DND-41 (cell line): ENCODE results near the gene ZNF277.

Experiments
- ATAC-seq: fragments of 200-7000 bp; cut with Tn5 transposase; 3 replicates; pipeline ENCODE4 v1.9.1; 2021; ENCODE audit warnings: low read depth; ENCODE audit not compliant: insufficient read depth
- DNase-seq: peaks from one replicate; pipeline ENCODE4 v3.0.0-alpha.2; 2020
- H2AFZ ChIP-seq: 2 replicates; pipeline ENCODE4 v1.6.0; 2012; ENCODE audit warnings: low read depth, low read length
- H3K27ac ChIP-seq: 2 replicates; pipeline ENCODE4 v1.5.1; 2012; ENCODE audit warnings: low read length, inconsistent platforms
- H3K27me3 ChIP-seq: fragments of 200-600 bp; sonication (generic); 2 replicates; pipeline ENCODE4 v1.6.0; 2012; ENCODE audit warnings: low read length, mild to moderate bottlenecking, inconsistent platforms; ENCODE audit not compliant: insufficient read depth, poor library complexity
- H3K36me3 ChIP-seq: 2 replicates; pipeline ENCODE4 v1.5.1; 2012; ENCODE audit warnings: low read length, inconsistent platforms; ENCODE audit not compliant: insufficient read depth
- H3K4me1 ChIP-seq: 2 replicates; pipeline ENCODE4 v1.5.1; 2012; ENCODE audit warnings: mild to moderate bottlenecking, low read length; ENCODE audit not compliant: insufficient read depth
- H3K4me2 ChIP-seq: 2 replicates; pipeline ENCODE4 v1.6.0; 2012; ENCODE audit warnings: mild to moderate bottlenecking, moderate library complexity, low read length, inconsistent platforms; ENCODE audit not compliant: insufficient read depth
- H3K4me3 ChIP-seq, 2 experiments: fragments of 200-600 bp in 1 of 2; shearing (Covaris generic) in 1 of 2; 2 replicates each; pipeline ENCODE4 v1.5.1; 2012 to 2016; ENCODE audit warnings: inconsistent platforms in 2 of 2, low read length in 2 of 2, mild to moderate bottlenecking in 2 of 2, low read depth in 1 of 2, moderate library complexity in 1 of 2
- H3K79me2 ChIP-seq: 2 replicates; pipeline ENCODE4 v1.6.0; 2012; ENCODE audit warnings: low read length, inconsistent platforms; ENCODE audit not compliant: insufficient read depth
- H3K9ac ChIP-seq: 2 replicates; pipeline ENCODE4 v1.6.0; 2012; ENCODE audit warnings: low read depth, mild to moderate bottlenecking, inconsistent platforms, low read length, moderate library complexity
- H3K9me3 ChIP-seq: 2 replicates; pipeline ENCODE4 v1.5.1; 2012; ENCODE audit warnings: low read length, moderate library complexity, mild to moderate bottlenecking, inconsistent platforms; ENCODE audit not compliant: insufficient read depth, severe bottlenecking
- H4K20me1 ChIP-seq: 2 replicates; pipeline ENCODE4 v1.6.0; 2012; ENCODE audit warnings: low read length; ENCODE audit not compliant: insufficient read depth
- CTCF ChIP-seq: IDR thresholded peaks from 2 replicates; pipeline ENCODE4 v1.5.1; 2012; ENCODE audit warnings: borderline replicate concordance, low read length, moderate library complexity, mild to moderate bottlenecking; ENCODE audit not compliant: poor library complexity, severe bottlenecking; ENCODE audit errors: extremely low read depth
- EZH2 ChIP-seq: IDR thresholded peaks from 3 replicates; pipeline ENCODE4 v1.6.1; 2012; ENCODE audit warnings: borderline replicate concordance, low read depth, mild to moderate bottlenecking, moderate library complexity, low read length, inconsistent platforms; ENCODE audit not compliant: severe bottlenecking

ZNF277 gene

GRCh38 chr7:112347088-112347487 is 140.6 kb downstream of the ZNF277 start:
- no peaks in the 10 kb centered on the region; the same call in 1 of the 2 replicates for H3K4me1 ChIP-seq
- no peak overlapping the region for H3K9ac ChIP-seq
- no peaks in the 10 kb centered on the region for H3K9me3 ChIP-seq
- H2AFZ ChIP-seq, result no peak overlapping the region
- H3K27ac ChIP-seq, result no peak overlapping the region
- H3K36me3 ChIP-seq, result peaks cover 19% of the 10 kb centered on the region; the same call in 1 of the 2 replicates
- no peak for DNase-seq
- no peak overlapping the region for H3K4me3 ChIP-seq
- no peak for ATAC-seq
- no peaks in the 10 kb centered on the region for H4K20me1 ChIP-seq
- H3K4me2 ChIP-seq, result no peak overlapping the region
- H3K79me2 ChIP-seq, result no peaks in the 10 kb centered on the region
- TF ChIP-seq CTCF (no peak), EZH2 (no peak)
- H3K27me3 ChIP-seq, result no peaks in the 10 kb centered on the region

- no peak for DNase-seq
- H3K9me3 ChIP-seq, result no peaks in the 10 kb centered on the region
- H3K79me2 ChIP-seq, result no peaks in the 10 kb centered on the region
- H3K27ac ChIP-seq, result no peak overlapping the region
- no peaks in the 10 kb centered on the region for H3K36me3 ChIP-seq
- H3K9ac ChIP-seq, result no peak overlapping the region
- H3K27me3 ChIP-seq, result no peaks in the 10 kb centered on the region
- H4K20me1 ChIP-seq, result no peaks in the 10 kb centered on the region
- no peak overlapping the region for H3K4me3 ChIP-seq
- no peak for ATAC-seq
- TF ChIP-seq CTCF (no peak), EZH2 (no peak)
- no peak overlapping the region for H3K4me2 ChIP-seq
- H3K4me1 ChIP-seq, result no peaks in the 10 kb centered on the region; the same call in 1 of the 2 replicates
- no peak overlapping the region for H2AFZ ChIP-seq
These were observed 144.1 kb downstream of the ZNF277 start for GRCh38 chr7:112350585-112350984.

- DNase-seq, result no peak
- no peak for ATAC-seq
- H2AFZ ChIP-seq, result no peak overlapping the region
- H3K27me3 ChIP-seq, result no peaks in the 10 kb centered on the region
- H3K9ac ChIP-seq, result no peak overlapping the region
- no peak overlapping the region for H3K27ac ChIP-seq
- TF ChIP-seq CTCF, result no peak
- TF ChIP-seq EZH2, result no peak
- H3K4me2 ChIP-seq, result no peak overlapping the region
- H3K9me3 ChIP-seq, result no peaks in the 10 kb centered on the region
- H3K36me3 ChIP-seq, result no peaks in the 10 kb centered on the region
- H4K20me1 ChIP-seq, result no peaks in the 10 kb centered on the region
- no peaks in the 10 kb centered on the region for H3K4me1 ChIP-seq
- no peaks in the 10 kb centered on the region for H3K79me2 ChIP-seq
- H3K4me3 ChIP-seq, result no peak overlapping the region
These were observed 150.1 kb downstream of the ZNF277 start for GRCh38 chr7:112356596-112356995.

GRCh38 chr7:112357136-112357535 is 150.6 kb downstream of the ZNF277 start:
- ATAC-seq (peak; percentile 50; the same call in 1 of the 3 replicates), DNase-seq (no peak)
- Histone ChIP-seq H3K9me3 (no peaks in the 10 kb centered on the region), H3K27ac (no peak overlapping the region), H3K4me3 (no peak overlapping the region), H4K20me1 (no peaks in the 10 kb centered on the region), H3K36me3 (no peaks in the 10 kb centered on the region), H2AFZ (no peak overlapping the region), H3K79me2 (no peaks in the 10 kb centered on the region), H3K27me3 (no peaks in the 10 kb centered on the region), H3K4me1 (no peaks in the 10 kb centered on the region), H3K9ac (no peak overlapping the region), H3K4me2 (no peak overlapping the region)
- no peak for TF ChIP-seq EZH2
